ENCODE data around the gene DYDC2. TPM values are rescaled to one million over a fixed set of nuclear protein-coding genes. Genes with fewer than 3 reads are reported as not detected.

DYDC2 gene
- total RNA-seq, 2 donors from 2014 or later = 1.9 to 5.3 TPM

- TF ChIP-seq CTCF (conservative IDR thresholded peaks at IDR 0.05) = no peak
- H3K9me3 ChIP-seq (ENCODE audit: control insufficient read depth, low read length) = no peaks in the 10 kb centered on the region
- no peaks in the 10 kb centered on the region for H3K9me3 Mint-ChIP-seq
- peaks cover 36% of the 10 kb centered on the region for H3K4me1 ChIP-seq (ENCODE audit: control insufficient read depth, insufficient read depth, low read length)
- H3K36me3 ChIP-seq (ENCODE audit: control insufficient read depth, insufficient read depth, low read length) = peaks cover 7% of the 10 kb centered on the region
- H3K4me1 Mint-ChIP-seq = peaks cover 84% of the 10 kb centered on the region
- H3K27me3 ChIP-seq (ENCODE audit: control insufficient read depth, insufficient read depth, low read length, poor library complexity, severe bottlenecking) = no peaks in the 10 kb centered on the region
- H3K4me3 ChIP-seq (ENCODE audit: low read length) = no peak overlapping the region
- no peak overlapping the region for H3K9ac ChIP-seq (ENCODE audit: extremely low read depth, low read length, poor library complexity, severe bottlenecking)
- no peak for DNase-seq
- H3K27ac ChIP-seq (ENCODE audit: low read depth, low read length) = no peak overlapping the region
- H3K36me3 Mint-ChIP-seq (ENCODE audit: low read depth) = no peaks in the 10 kb centered on the region
- no peaks in the 10 kb centered on the region for H3K27me3 Mint-ChIP-seq (ENCODE audit: insufficient read depth)
- H3K4me3 Mint-ChIP-seq = peak overlapping the region; percentile 38
- H3K27ac Mint-ChIP-seq = peak overlapping the region; percentile 64
- 82 to 97% methylated on average over 11 to 12 of the region's 12 CpGs for WGBS, 2 experiments (ENCODE audit: insufficient coverage in 1 of 2, insufficient read length in 1 of 2)
Observed at GRCh38 chr10:80413271-80413996, 56.9 kb downstream of the DYDC2 start.

GRCh38 chr10:80414142-80414895, 57.7 kb downstream of the DYDC2 start:
- Mint-ChIP-seq H3K27ac (peak overlapping the region; percentile 64), H3K36me3 (ENCODE audit: low read depth) (no peaks in the 10 kb centered on the region), H3K4me3 (peak overlapping the region; percentile 38), H3K4me1 (peaks cover 83% of the 10 kb centered on the region), H3K9me3 (no peaks in the 10 kb centered on the region), H3K27me3 (ENCODE audit: insufficient read depth) (no peaks in the 10 kb centered on the region)
- no peak for TF ChIP-seq CTCF (conservative IDR thresholded peaks at IDR 0.05)
- H3K27ac ChIP-seq (ENCODE audit: low read depth, low read length) = no peak overlapping the region
- no peaks in the 10 kb centered on the region for H3K9me3 ChIP-seq (ENCODE audit: control insufficient read depth, low read length)
- no peak overlapping the region for H3K9ac ChIP-seq (ENCODE audit: extremely low read depth, low read length, poor library complexity, severe bottlenecking)
- peaks cover 38% of the 10 kb centered on the region for H3K4me1 ChIP-seq (ENCODE audit: control insufficient read depth, insufficient read depth, low read length)
- H3K27me3 ChIP-seq (ENCODE audit: control insufficient read depth, insufficient read depth, low read length, poor library complexity, severe bottlenecking) = no peaks in the 10 kb centered on the region
- peak overlapping the region; percentile 60 for H3K4me3 ChIP-seq (ENCODE audit: low read length)
- DNase-seq = no peak
- WGBS, 2 experiments (ENCODE audit: insufficient coverage in 1 of 2, insufficient read length in 1 of 2) = 88% methylated on average over 3 to 7 of the region's 7 CpGs
- H3K36me3 ChIP-seq (ENCODE audit: control insufficient read depth, insufficient read depth, low read length) = peaks cover 7% of the 10 kb centered on the region

- TF ChIP-seq CTCF (conservative IDR thresholded peaks at IDR 0.05) = no peak
- H3K36me3 Mint-ChIP-seq (ENCODE audit: low read depth) = peaks cover 2% of the 10 kb centered on the region
- Histone ChIP-seq H3K9ac (ENCODE audit: extremely low read depth, low read length, poor library complexity, severe bottlenecking) (no peak overlapping the region), H3K4me3 (ENCODE audit: low read length) (peak overlapping the region; percentile 9), H3K9me3 (ENCODE audit: control insufficient read depth, low read length) (no peaks in the 10 kb centered on the region), H3K36me3 (ENCODE audit: control insufficient read depth, insufficient read depth, low read length) (peaks cover 20% of the 10 kb centered on the region), H3K27me3 (ENCODE audit: control insufficient read depth, insufficient read depth, low read length, poor library complexity, severe bottlenecking) (no peaks in the 10 kb centered on the region), H3K27ac (ENCODE audit: low read depth, low read length) (no peak overlapping the region), H3K4me1 (ENCODE audit: control insufficient read depth, insufficient read depth, low read length) (peaks cover 39% of the 10 kb centered on the region)
- H3K9me3 Mint-ChIP-seq = no peaks in the 10 kb centered on the region
- H3K4me1 Mint-ChIP-seq = peaks cover 80% of the 10 kb centered on the region
- H3K4me3 Mint-ChIP-seq = peak overlapping the region; percentile 47
- H3K27me3 Mint-ChIP-seq (ENCODE audit: insufficient read depth) = no peaks in the 10 kb centered on the region
- no peak overlapping the region for H3K27ac Mint-ChIP-seq
- DNase-seq = no peak
- 91 to 94% methylated on average over 3 of the region's 3 CpGs for WGBS, 2 experiments (ENCODE audit: insufficient coverage in 1 of 2, insufficient read length in 1 of 2)
Observed at GRCh38 chr10:80415734-80416478, 59.3 kb downstream of the DYDC2 start.
